HS-5 (cell line): Measurements from ENCODE around the gene CENPA.

Experiments
- DNase-seq: peaks from one replicate; pipeline ENCODE4 v3.0.0-alpha.2; 2012; ENCODE audit warnings: low read depth

Gene CENPA

DNA sequence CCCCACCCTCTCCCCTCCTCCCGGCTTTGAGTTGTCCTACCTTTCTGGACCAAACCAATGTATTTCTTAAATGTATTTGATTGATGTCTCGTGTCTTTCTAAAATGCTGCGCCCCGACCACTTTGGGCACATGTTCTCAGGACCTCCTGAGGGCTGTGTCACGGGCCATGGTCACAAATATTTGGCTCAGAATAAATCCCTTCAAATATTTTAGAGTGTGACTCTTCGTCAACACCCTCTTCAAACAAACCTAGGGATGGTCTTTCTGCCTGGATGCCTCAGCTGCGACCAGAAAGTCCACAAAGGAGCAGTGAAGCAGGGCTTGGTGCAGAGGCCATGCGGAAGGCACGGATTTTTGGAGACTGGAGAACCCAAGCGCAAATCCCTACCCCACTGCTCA lies 22.8 kb upstream of the CENPA start:
- DNase-seq = no peak

DNA sequence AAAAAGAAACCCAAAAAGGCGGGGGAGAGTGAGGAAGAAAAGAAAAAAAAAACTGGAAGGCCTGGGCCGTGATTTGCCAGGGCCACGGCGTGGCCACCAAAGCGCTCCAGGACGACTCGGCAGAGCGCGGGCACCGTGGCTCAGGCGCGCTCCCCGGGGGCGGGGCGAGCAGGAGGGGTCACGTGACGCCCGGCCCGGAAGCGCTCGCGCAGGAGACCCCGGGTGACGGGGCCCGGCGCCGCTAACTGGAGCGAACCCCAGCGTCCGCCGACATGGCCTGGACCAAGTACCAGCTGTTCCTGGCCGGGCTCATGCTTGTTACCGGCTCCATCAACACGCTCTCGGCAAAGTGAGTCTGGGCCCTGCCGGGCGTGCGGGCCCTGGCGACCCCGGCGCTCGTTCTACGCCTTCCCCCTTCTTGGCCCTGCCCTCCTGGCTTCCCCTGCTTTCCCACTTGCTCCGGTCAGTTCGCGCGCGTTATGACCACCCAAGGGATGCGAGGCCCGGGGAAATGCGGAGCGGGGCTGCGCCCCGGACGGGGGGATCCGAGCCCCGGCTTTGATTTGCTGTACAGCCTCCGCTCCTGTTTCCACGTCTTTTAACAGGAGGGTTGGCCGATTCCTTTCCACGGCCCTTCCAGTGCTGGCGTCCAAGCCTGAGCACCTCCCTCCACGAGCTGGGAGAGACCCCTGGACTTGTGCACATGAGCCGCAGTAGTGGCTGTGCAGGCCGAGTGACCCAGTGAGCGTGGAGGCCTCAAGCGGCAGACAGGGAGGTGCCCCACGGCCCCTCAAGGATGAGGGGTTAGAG lies 21.6 kb upstream of the CENPA start, which contains the start of gene SLC35F6:
SLC35F6 (plus strand) TSS at position 207 of the 810 bp plus-strand sequence; CDS start at position 273, 66 bp downstream.
- no peak for DNase-seq

DNA sequence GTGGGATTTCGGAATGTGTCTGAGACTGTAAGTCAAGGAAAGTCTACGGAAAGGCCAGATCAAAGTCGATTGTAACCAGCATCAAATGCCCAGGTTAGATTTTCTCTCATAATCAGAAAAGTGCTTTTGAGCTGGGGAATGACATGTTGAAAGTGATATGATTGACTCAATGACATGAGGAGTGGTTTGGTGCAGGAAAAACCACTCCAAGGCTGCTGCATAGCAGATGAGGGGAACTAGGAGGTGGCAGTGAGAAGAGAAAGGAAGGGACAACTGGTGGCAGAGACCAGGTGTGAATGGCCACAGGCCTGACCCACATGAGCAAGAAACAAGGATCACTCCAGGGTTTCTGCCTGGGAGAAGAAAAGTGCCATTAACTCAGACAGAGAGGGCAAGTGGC lies 20.9 kb upstream of the CENPA start:
- DNase-seq = no peak

DNA sequence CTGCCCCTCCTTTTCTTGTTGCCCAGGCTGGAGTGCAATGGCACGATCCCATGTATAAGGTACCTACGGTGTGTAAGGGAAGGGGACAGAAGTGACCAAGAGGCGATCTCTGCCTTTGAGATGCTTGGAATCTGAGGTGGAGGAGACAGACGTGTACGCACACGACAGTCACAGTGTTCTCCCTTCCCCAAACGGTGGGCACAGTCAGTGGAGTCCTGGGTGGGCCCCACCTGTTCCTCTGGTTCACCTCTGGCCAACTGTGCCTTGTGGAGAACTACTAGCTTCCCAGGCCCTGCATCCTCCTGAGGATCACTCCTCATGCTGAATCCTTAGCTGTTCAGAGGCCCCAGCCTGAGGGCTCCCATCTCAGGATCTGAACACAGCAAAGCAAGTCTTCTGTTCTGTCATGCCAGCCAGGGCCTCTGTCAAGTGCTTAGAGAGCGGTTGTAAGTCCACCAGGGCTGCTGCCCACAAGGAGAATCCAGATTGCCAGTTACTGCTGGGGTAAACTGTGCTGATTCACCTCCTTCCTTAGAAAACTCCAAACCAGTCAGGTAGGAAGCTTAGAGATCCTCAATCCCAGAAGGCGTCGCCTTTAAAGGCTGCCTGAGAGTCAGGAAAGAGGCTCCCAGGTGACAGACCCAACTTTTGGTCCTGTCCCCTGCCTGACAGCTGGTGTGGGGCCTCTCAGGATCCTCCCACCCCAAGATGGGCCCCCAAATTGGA lies 20.2 kb upstream of the CENPA start:
- no peak for DNase-seq

DNA sequence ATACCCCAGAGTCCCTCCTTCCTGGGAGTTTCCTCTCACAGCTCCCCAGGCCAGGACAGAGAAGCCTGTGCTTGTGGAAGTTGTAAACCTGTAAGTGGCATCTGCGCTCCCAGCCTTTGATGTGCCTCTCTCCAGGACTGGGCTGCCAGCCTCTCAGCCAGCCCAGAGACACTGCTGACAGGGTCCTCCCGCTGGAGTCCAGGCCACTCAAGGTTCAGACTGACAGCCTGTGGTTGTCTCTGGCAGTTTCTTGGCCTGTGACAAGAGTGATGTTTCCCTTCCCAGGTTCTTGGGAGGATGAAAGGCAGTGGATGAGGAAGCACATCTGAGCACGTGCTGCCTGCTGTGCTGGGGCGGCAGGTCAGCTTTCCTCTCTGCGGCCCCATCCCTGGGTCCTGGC lies 18.7 kb upstream of the CENPA start:
- DNase-seq = no peak

DNA sequence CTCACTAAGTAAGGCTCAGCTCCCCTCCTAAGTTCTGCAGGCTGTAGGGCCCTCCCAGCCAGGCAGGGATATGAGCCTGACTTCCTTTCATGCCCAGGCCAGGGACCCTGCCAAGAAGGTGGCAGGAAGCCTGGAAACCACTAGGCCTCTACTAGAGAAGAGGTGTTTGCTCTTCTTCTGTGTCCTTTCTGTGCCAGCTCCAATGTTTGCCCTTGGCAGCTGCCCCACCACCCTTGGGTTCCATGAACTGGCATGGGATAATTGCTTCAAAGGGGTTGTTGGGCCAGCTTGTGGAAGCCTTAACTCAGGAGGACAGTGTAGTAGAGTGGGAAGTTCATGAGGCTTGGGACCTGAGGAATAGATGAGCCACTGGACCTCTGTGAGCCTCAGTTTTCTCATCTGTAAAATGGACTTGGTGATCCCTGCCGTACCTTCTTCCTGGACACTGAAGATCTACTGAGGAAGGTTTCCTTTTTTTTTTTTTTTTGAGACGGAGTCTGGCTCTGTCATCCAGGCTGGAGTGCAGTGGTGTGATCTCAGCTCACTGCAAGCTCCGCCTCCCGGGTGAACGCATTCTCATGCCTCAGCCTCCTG lies 17.9 kb upstream of the CENPA start:
- DNase-seq = no peak

DNA sequence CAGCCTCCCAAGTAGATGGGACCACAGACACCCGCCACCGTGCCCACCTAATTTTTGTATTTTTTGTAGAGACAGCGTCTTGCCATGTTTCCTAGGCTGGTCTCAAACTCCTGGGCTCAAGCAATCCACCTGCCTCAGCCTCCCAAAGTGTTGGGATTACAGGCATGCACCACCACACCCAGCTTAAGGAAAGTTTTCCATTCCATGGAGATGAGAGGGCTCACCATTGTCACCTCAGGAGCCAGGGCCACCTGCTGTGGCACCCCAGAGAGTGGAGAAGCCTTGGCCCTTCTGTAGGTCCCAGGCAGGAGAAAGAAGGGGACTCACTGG lies 17.1 kb upstream of the CENPA start:
- no peak for DNase-seq

DNA sequence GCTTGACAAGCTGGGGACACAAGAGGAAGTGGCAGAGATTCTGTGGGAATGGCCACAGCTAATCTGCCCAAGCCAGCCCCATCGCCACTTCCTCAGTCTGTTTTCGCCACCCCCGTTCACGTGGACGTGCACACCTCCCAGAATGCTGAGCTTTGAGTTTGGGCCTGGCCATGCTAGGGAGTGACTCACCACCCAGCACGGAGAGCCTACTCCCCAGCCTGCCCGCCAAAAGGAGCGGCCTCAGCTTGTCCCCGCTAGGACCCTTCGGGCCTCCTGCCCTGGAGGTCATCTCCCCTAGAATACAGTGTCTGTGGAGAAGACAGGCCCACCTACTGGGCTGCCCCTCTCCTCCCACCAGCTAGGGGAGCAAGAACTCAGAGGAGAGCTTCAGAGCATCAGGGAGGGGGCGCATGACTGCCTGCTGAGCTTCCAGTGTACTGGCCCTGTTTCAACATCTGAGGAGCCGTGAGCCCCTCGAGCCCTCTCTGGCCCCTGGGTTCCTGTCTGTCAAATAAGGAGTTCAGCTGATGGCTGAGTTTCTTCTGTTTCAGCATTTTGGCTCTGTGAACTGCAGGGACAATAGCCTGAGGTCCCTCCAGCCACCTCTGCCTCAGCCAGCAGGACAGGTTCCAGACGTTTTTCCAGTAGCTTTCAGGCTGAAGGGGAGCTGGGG lies 16.6 kb upstream of the CENPA start:
- no peak for DNase-seq

DNA sequence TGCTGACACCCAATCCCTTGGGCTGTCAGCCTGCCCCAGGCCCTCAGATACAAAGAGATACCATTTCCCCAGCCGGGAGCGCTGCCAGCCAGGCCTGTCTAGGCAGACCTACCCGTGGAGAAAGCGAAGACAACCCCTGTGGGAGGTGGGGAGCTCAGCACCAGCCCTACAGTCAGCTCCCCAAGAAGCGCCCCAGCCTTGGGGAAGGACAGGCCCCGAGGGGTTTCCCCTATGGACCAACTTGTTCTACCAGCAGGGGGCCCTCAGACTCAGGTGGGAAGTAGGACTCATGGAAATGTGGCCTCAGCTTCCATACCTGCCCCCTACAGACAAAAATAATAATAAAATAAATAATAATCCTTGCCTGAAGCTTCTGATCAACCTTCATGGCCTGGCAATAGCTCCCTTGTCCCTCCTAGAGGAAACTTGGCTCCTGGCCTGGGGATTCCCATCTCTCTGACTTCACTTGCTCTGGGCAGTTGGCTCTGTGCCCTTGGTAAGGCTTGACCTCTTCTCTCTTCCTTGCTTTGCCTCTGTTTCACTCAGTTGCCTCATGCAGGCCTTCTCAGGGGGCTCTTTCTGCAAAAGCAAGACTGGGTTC lies 14.8 kb upstream of the CENPA start:
- DNase-seq = no peak

DNA sequence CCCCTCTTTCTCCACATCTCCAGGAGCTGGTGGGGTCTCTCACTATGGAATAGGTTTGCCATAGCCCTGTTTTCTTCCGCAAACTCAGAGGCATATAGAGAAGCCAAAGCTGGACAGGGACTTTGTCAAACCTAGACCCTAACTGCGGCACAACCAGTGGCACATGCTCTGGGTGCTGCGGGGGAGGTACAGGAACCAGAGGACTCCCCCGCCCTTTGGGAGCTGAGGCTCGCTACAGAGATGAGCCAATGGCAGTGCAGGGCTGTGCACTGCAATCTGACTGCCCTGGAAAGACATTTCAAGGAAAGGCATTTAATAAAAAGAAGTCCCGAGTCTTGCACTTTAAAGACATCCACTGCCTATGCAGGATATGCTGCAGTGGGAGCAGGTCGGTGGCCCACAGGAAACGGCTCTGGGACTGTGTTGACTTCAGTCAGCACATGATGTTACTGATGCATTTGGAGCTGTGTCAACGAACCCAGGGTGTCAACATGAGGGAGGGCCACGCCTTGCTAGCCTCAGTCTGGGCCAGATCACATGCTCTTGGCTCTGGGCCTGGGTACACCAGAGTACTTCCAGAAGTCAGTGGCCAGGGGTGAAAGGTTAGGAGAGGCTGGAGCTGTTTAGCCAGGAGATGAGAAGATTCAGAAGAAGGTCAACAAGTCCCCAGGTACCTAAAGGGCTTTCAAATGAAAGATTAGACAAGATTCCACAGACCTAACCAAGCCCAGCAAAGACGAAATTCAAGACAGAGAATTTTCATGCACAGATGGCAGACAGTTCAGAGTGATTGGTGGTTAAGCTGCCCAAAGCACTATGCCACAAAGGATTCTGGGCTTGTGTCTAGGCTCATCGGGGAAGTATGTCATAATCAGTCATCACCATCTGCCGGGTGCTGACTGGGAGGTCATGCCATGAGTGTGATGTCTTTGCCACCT lies 13.5 kb upstream of the CENPA start:
- DNase-seq = no peak

DNA sequence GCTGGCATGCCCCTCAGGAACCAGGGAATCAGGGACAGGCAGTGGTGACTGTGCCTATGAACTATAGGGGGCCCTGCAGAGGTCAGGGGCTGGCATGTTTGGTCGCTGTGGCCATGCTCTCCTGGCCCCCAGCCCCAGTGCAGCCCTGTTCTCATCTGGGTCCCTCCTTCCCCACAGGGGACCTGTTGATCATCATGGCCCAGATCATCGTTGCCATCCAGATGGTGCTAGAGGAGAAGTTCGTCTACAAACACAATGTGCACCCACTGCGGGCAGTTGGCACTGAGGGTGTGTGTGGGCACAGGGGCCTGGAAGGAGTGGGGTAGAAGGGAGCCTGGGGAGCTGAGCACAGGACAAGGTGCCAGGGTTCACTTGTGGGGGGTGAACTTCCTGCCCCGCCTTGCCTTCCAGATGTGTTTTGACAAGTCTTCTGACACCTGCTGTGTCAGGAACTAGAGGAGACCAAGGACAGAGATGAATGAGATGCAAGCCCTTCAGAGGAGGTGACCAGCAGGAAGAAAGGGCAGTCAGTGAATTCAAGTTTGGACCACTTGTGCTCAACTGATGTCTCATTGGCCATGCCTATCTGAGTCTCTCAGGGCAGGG lies 9.6 kb upstream of the CENPA start:
- no peak for DNase-seq

DNA sequence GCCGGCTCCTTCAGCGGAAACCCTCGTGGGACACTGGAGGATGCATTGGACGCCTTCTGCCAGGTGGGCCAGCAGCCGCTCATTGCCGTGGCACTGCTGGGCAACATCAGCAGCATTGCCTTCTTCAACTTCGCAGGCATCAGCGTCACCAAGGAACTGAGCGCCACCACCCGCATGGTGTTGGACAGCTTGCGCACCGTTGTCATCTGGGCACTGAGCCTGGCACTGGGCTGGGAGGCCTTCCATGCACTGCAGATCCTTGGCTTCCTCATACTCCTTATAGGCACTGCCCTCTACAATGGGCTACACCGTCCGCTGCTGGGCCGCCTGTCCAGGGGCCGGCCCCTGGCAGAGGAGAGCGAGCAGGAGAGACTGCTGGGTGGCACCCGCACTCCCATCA lies 7.8 kb upstream of the CENPA start:
- no peak for DNase-seq

DNA sequence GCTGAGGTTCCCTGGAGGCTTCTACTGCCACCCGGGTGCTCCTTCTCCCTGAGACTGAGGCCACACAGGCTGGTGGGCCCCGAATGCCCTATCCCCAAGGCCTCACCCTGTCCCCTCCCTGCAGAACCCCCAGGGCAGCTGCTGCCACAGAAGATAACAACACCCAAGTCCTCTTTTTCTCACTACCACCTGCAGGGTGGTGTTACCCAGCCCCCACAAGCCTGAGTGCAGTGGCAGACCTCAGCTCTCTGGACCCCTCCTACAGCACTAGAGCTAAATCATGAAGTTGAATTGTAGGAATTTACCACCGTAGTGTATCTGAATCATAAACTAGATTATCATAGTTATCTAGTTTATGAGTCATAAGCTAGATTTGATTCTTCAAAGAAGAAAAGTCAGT lies 7.3 kb upstream of the CENPA start:
- DNase-seq = no peak

DNA sequence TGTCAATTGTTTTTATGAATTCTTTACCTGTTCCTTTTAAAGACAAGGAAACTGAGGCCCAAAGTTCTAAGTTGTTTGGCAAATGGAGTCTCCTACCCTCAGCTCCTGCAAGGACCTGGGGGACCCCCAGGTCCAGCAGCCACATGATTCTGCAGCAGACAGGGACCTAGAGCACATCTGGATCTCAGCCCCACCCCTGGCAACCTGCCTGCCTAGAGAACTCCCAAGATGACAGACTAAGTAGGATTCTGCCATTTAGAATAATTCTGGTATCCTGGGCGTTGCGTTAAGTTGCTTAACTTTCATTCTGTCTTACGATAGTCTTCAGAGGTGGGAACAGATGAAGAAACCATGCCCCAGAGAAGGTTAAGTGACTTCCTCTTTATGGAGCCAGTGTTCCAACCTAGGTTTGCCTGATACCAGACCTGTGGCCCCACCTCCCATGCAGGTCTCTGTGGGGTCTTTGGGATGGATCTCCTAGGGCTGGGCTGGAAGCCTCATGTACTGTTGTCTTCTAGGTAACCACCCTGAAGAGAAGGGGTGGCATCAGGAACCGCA lies 5.6 kb upstream of the CENPA start:
- DNase-seq = no peak

DNA sequence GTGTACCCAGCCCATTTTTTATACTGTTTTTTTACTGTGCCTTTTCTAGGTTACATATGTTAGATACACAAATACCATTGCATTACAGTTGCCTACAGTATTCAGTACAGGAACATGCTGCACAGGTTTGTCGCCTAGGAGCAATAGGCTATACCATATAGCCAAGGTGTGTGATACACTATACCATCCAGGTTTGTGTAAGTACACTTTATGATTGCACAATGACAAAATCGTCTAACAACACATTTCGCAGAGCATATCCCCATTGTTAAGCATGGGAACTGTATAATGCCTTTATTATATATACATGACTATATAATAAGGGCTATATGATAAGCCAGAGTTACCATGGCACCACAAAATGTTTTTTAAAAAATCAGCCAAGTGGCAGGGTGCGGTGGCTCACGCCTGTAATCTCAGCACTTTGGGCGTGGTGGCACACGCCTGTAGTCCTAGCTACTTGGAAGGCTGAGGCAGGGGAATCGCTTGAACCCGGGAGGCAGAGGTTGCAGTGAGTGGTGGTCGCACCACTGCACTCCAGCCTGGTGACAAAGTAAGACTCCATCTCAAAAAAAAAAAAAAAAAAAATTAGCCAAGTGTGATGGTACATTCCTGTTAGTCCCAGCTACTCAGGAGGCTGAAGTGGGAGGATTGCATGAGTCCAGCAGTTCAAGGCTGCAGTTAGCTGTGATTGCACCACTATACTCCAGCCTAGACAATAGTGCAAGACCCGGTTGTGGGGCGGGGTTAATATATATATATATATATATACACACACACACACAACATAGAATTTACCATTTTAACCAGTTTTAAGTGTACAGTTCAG lies 2.8 kb upstream of the CENPA start:
- DNase-seq = no peak

DNA sequence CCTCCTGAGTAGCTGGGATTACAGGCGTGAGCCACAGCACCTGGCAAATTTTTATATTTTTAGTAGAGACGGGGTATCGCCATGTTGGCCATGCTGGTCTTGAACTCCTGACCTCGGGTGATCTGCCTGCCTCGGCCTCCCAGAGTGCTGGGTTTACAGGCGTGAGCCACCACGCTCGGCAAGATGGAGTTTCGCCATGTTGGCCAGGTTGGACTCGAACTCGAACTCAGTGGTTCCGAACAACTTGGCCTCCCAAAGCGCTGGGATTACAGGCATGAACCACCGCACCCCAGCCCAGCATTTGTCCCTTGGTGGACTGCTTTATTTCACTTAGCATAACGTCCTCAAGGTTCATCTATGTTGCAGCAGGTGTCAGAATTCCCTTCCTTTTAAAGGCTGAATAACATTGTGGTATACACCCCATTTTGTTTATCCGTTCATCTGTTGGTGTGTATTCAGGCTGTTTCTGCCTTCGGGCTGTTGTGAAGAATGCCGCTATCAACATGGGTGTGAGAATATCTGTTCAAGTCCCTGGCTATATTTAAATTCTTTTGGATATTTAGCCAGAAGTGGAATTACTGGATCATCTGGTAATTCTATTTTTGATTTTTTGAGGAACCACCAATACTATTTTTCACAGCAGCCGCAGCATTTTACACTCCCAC lies 1.2 kb upstream of the CENPA start:
- no peak for DNase-seq

DNA sequence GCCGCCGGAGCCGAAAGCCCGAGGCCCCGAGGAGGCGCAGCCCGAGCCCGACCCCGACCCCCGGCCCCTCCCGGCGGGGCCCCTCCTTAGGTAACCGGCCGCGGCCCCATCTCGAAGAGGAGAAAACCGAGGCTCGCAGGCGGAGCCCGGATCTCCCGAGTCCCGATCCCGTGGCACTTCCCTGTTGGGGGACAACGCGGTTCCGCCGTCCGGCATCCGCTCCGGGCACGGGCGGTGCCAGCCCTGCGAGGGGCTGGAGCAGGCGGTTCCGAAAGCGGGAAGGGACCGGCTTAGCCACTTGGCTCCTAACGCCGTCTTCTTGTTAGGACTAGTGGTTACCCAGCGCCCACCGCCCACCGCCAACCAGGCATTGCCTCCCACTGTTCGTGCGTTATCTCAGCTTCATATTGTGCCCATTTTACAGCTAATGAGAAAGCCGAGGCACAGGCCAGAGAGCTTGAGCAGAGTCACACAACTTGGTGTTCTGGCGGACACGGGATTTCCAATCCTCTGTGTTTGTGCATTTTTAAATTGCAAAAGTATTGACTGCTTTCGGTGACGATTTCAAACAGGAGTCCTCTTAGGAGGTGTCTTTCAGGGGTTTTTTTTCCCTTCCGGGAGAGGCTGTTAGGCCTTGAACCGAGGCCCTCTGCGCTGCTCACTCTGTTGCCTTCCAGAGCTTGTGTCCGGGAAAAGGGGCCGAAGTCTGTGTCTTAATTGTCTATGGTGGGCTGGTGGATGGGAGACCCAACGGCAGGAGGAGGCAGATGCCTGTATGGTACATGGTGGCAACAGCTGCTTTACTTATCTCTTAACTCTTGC lies 562 bp downstream of the CENPA start:
- no peak for DNase-seq

DNA sequence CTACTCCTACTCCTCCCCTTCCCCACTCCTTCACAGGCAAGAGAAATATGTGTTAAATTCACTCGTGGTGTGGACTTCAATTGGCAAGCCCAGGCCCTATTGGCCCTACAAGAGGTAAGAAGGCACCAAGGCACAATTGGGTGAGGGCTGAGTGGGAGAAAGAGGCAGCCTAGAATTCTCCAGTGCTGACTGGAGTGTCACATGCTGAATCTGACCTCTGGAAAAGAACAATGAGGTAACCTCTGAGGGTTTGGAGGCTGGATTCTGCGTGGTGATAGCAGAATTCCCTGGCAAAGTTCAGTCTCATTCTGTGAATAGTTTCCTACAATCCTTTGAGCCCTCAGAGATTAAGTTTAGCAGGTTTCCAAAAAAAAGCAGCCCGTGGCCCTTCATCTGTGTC lies 6.9 kb downstream of the CENPA start:
- no peak for DNase-seq
